HG02763 (cell line): Measurements from ENCODE around the gene NRCAM.
"Not testable (repeated sequence)": the region's sequence is repeated elsewhere in the genome, so short reads cannot be mapped to it uniquely, and the experiment has no call there.

Experiments used
- ATAC-seq: cut with Tn5 transposase; IDR thresholded peaks from one replicate; pipeline ENCODE4 v1.9.1; 2021; ENCODE audit warnings: mild to moderate bottlenecking, moderate library complexity; ENCODE audit not compliant: unreplicated experiment

The NRCAM gene

DNA sequence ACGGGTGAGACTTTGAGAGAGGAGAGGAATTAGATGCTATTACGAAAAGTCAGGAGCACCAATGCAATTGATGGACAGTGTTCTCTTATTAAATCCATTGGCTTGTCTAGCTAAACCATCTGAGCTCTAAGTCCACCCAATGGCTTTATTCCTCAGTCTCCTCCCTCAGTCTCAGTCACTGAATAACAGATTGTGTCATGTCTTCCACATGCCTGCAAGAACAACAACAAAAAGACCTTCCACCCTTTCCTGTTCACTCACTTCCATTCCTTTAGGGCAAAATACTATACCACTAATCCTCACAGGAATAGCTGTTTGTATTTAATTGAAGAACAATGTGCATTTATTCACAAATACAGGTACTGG is 171.2 kb downstream of the NRCAM start:
- no peak for ATAC-seq

DNA sequence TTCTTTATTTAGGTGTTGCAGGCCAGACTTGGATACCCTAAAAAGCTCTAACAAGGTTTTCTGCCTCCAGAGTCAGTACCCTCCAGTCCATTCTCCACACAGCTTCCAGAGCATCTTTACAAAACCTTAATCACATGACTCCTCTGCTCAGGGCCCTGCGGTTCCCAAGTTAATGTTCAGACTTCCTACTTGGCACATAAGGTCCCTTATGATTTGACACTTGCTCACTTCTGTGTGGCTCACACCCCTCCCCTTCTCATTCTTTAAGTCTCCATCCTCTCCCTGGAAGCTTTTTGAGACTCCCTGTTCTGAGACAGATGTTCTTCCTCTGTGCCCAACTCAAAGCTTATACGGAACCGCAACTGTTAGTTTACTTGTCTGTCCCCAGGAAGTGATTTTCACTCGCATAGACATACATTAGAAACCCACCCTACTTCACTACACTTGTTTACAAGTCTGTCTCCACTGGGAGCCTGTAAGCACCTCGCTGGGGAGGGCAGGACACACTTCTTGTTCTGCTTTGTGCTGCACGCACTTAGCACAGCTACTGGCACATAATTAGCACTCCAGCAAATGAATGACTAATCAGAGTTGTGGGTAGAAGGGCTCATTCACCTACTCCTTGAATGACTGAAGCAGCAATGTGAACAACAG is 171.8 kb downstream of the NRCAM start:
- ATAC-seq: peak; percentile 67

DNA sequence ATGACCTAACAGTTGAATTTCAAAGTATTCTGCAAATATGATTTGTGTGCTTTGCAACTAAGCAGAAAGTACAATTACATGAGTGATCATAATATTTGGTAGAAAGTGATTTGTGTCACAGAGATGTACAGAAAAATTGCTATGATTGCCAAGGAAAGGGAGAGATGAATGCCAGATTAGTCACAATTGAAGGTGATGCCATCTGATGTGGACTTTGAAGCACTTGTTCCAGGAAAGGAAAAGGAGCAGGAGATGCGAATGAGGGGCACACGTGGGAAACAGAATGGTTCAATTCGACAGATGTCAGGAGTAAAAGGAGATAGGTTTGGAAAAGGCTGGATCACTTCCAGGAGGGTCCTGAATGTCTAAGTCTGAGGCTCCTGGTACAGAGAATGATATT is 173.0 kb downstream of the NRCAM start:
- ATAC-seq: no peak

DNA sequence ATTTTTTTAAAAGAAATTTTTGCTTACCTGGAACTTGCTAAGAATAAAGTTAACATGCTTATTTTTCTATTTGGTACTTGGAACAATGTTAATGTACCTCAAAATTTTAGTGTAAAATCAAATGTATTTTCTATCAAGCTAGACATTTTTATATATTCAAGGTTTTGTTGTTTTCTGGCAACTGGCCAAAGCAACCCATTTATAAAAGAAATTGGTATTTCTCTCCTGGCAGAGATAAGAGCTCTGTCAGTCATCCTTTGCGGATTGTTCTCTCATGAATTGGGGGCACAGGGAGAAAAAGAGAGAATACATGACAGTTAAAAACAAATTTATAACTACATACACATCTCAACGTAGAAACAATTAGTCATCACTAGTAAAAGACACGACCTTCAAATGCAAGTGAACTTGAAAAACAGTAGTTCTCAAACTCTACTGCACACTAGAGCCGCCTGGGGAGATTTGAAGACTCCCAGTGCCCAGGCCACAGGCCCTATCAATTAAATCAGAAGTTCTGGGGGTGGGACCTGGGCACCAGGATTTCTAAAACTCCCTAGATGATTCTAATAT is 173.7 kb downstream of the NRCAM start:
- no peak for ATAC-seq

DNA sequence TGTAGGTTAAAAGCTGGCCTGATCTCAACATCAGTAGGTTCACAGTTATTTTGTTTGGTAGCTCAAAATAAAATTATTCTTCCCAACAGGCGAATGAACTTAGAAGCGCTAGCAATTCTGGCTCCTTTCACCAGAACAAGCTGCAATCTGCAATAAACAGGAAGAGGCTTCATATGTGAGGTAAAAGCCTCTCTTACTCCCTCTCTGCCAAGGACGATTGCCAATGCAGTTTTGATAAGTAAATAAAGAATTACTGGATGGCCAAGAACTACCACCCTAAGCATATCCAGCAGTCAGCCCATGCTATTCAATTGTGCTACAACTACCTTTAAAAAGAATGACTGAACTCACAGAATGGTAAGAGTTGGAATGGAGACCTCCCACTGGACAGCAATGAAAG is 176.1 kb downstream of the NRCAM start:
- ATAC-seq: no peak

DNA sequence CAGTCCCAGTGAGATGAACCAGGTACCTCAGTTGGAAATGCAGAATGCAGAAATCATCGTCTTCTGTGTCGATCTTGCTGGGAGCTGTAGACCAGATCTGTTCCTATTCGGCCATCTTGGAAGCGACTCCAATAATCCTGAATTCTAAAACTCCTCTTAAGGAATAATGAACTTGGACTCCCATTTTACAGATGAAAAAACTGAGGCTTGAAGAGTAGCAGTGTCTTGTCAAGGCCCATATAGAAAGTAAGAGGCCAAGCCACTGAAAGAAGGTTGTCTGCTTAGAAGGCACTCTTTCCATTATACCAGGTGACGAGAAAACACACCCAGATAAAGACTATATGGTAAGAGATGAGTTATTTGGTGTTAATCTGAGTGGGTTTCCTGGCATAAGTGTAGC is 177.5 kb downstream of the NRCAM start:
- ATAC-seq: no peak

DNA sequence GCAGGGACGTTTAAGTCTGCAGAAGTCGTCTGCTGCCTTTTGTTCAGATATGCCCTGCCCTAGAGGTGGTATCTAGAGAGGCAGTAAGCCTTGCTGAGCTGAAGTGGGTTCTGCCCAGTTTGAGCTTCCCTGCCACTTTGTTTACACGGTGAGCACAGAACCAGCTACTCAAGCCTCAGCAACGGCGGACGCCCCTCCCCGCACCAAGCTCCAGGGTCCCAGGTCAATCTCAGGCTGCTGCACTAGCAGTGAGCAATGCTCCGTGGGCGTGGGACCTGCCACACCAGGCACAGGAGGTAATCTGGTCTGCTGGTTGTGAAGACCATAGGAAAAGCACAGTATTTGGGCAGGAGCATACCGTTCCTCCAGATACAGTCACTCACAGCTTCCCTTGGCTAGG is 178.0 kb downstream of the NRCAM start:
- ATAC-seq: no peak

DNA sequence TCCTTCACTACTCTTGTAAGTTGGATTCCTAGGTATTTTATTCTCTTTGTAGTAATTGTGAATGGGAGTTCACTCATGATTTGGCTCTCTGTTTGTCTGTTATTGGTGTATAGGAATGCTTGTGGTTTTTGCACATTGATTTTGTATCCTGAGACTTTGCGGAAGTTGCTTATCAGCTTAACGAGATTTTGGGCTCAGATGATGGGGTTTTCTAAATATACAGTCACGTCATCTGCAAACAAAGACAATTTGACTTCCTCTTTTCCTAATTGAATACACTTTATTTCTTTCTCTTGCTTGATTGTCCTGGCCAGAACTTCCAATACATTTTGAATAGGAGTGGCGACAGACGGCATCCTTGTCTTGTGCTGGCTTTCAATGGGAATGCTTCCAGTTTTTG is 181.8 kb downstream of the NRCAM start:
- ATAC-seq: not testable (repeated sequence)

DNA sequence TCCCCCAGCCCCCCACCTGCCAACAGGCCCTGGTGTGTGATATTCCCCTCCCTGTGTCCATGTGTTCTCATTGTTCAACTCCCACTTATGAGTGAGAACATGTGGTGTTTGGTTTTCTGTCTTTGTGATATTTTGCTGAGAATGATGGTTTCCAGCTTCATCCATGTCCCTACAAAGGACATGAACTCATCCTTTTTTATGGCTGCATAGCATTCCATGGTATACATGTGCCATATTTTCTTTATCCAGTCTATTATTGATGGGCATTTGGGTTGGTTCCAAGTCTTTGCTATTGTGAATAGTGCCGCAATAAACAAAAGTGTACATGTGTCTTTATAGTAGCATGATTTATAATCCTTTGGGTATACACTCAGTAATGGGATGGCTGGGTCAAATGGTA is 183.3 kb downstream of the NRCAM start:
- ATAC-seq: not testable (repeated sequence)

DNA sequence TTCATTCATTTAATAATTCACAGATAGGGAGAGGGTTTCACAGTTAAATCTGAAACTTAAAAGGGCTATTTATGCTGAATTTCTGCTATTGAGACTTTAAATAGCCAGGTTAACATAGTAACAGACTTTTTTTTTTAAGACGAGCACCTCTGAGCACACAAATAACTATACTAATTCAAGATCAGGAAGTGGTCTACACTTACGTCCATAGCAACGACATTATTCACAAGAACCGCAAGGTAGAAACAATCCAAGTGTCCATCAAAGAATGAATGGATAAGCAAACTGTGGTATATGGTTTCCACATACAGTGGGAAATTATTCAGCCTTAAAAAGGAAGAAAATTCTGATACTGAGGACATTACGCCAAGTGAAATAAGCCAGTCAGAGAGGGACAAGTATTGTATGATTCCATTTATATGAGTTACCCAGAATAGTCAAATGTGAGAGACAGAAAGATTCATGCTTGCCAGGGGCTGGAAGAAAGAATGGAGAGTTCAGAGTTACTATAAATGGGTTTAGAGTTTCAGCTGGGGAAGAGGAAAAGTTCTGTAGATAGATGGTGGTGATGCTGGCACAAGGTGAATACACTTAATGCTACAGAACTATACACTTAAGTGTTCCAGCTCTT is 185.7 kb downstream of the NRCAM start:
- ATAC-seq: no peak

DNA sequence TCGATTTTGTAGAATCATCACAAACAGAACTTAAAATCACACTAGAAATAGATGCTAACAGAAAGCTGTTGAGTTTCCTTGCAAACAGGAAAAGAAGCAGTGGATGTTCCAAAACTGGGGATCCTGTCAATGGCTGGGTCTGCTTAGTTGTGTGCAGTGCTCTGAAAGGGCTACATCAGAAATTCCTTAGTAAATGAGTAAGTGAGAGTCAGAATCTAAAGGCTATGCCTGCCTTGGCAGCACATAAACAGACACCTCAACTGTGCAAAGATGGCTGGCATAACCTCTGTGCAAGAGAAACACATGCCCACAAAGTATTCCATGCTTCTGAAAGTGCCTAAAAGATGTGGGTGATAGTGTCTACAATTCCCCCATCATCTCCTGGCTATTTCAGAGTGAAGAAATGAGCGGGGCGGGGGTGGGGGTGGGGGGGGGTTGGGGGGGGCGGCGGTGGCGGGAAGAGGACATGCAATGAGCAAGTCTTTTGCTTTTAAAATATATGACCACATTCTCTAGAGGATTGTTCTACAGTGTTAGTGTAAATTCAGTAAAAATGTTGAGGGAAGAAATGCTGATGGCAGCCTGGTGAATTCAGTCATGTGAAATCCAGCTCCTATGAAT is 187.9 kb downstream of the NRCAM start:
- no peak for ATAC-seq

DNA sequence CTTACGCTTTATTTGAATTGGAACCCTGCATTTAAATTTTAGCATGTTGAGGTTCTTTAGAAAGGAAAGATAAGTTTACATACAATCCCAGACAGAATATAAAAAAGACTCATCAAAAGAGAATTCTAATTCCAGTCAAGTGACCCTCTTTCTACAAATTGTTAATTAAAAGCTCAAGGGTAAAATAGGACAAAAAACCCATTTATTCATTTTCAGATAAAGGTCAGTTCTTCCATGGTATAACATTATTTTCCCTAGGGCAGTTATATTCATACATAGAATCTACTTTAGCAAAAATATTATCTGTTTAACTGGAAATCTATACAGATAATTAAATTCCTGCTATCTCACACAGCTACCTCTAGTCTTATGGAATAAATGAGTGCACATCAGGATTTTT is 188.6 kb downstream of the NRCAM start:
- no peak for ATAC-seq

DNA sequence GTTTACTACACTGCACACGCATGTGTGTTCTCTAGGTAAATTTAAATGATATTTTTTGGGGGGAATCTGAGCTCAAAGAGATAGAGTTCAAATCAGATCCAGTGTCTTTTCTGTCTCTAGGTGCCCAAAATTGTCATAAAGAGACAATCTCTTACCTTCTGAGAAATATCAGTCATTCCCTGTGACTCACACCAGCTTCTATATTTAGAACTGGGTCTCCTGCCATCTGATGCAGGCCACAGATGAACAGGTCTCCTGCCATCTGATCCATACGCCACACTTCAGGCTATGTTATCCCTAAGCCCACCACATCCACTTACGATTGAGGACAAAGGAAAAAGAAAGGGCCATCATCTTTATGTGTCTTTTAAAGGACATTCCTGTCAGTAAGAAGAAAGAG is 189.7 kb downstream of the NRCAM start:
- no peak for ATAC-seq

DNA sequence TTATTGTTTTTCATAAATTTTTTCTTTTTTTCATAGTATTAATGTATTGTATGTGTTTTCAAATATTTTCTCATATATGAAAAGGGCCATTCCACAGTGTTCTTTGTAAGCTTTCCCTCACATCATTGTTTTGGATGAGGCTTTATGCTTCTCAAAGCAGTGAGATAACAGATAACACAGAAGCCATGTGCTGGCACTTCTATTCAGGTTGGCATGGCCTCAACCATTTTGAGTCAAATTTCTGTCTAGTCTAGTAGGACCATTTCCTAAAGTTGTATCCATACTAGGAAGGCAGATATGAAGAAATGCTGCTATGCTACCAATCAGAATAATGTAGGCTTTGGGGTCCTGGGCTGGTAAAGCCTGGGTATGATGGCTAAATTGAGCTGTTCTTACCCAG is 190.2 kb downstream of the NRCAM start:
- no peak for ATAC-seq

DNA sequence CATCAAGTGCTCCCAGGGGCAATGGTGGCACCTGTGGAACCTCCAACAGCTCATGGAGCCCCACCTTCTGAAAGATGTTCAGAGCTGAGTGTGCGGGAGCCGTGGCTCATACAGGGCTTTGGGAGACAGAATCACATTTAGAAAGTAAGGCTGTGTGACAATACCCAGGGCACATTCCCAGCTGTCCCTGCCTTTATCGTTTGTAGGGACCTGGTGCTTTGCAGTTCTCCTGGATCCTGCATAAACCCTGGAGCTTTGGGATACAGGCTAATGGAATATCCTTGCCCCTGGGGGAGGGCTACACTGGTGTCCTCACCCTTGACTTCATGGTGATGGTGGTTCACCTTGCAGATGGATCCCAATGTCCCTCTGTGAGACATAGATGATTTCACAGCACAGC is 191.2 kb downstream of the NRCAM start:
- no peak for ATAC-seq

DNA sequence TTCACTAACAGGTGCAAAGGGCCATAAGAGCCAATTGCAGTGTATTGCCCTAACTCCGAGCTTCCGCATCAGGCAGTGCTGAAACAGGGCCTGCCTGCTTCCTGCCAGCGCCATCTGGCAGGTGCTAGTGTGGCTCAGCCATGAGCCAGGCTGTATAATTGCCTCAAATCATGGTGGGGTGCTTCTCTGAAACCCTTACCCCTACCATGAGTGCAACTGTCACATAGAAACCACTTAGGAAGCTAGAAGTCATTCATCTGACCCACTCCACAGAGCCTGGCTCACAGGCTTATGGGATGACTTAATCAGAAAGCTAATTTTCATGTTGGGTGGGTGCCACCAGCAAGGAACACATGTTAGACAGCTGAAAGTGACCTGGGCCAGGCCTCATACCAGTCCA is 192.8 kb downstream of the NRCAM start:
- ATAC-seq: no peak

DNA sequence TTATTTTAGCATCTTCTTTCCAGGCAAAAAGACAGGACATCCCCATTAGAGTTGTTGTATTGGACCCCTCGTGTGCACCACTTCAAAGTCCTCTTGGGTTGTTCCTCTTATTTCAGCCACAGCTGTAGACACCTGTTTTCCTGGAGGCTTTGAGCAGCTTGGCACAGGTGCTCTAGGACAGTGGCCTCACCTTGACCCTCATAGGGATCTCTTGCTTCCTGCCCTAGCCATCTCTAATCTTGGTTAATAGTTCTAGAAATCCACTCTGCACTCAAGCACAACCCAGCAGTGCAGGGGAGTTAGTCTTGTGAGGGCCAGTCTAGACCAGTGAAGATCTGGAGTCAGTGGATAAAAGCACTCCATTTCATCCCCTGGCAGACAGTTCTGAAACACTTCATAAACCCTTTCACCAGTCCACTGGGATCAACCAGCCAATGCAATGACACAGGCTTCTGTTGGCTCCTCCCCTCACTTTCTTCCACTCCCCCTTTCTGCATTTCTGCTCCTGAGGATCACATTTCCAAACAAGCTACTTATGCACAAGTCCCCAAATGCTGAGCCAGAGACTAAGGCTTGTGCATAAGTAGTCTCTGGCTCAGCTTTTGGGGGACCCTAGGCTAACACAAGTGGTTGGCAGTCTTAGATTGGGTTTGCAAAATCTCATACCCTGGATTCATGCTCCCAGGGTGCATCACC is 194.5 kb downstream of the NRCAM start:
- no peak for ATAC-seq

DNA sequence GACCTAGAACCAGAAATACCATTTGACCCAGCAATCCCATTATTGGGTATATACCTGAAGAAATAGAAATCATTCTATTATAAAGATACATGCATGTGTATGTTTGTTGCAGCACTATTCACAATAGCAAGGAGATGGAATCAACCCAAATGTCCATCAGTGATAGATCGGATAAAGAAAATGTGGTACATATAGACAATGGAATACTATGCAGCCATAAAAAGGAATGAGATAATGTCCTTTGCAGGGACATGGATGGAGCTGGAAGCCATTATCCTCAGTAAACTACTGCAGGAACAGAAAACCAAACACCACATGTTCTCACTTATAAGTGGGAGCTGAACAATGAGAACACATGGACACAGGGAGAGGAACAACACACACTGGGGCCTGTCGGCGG is 196.8 kb downstream of the NRCAM start:
- not testable (repeated sequence) for ATAC-seq

DNA sequence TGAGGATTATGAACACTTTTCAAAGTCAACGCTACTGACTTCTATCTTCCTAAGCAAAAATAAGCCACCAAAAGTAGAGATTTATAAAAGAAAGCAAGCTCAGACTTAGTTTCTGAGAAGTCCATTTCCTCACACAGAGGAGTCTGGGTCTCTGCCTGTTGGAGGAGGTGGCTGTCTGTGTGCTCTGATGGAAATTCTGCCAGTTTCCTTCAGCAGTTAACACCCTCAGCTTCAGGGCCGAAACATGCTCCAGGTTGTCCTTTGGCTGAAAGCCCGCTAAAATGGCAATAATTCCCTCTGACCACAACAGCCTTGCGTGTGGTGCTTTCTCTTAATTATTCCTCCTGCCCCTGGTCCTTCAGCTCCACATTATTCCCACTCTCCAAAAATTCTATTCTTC is 198.3 kb downstream of the NRCAM start:
- no peak for ATAC-seq

DNA sequence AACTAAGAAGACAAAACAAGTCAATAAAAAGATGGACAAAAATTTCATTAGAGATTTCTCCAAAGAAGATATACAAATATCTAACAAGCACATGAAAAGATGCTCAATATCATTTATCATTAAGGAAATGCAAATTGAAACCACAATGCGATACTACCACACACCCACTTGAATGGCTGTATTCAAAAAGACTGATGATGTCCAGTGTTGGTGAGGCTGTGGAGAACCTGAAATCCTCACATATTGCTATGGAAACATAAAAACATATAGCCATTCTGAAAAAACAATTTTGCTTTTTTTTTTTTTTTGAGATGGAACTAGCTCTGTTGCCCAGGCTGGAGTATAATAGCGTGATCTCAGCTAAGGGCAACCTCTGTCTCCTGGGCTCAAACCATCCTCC is 202.0 kb downstream of the NRCAM start:
- ATAC-seq: no peak

DNA sequence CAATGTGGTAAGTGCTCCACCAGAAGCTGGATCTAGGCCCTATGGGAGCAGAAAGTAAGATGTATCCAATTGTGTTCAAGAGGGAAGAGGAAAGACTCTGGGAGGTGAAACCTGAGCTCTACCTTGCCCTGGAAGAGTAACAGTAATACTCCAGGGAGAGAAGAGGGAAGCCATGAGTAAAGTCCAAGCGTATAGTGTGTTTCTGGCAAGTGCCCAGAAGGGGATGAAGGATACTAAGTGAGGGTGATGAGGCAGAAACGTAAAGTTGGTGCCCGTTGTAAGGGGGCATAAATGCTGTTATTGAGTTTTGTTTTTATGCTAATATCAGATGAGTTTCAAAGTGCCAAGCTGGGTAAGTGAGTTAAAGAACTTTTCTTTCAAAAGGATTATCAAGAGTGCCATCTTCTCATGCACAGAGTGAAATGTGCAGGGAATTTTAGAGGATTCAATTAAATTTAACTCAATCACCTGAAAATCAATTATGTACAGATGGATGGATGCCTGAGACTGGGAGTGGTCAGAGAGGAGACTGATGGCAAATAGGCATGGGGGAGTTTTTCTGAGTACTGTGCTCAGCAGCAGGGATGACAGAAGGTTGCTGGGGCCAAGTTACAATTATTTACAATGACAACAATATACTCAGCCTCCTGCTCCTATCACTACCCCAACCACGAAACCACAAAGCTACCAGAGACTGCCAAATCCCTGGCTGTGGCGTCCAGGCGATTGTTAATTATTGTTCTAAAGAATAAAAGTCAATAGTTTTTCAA is 202.8 kb downstream of the NRCAM start:
- ATAC-seq: no peak
